K562 (cell line): Measurements from ENCODE around the gene GNG7. TPM values are rescaled to one million over a fixed set of nuclear protein-coding genes. Genes with fewer than 3 reads are reported as not detected.

Source experiments
- ATF7 ChIP-seq: fragments of 450-650 bp; IDR thresholded peaks from 2 replicates; pipeline ENCODE4 v1.7.1; 2014; ENCODE audit warnings: mild to moderate bottlenecking, moderate library complexity
- GATAD2A ChIP-seq: fragments of 450-650 bp; IDR thresholded peaks from 2 replicates; pipeline ENCODE4 v1.6.1; 2017
- HDAC1 ChIP-seq, 2 experiments: fragments of 450-650 bp; IDR thresholded peaks; 2 replicates each; pipeline ENCODE4 v1.6.1; 2016 to 2017; ENCODE audit warnings: inconsistent platforms in 1 of 2, mild to moderate bottlenecking in 1 of 2, moderate library complexity in 1 of 2
- ID3 ChIP-seq, 2 experiments: fragments of 250-450 bp in 1 of 2; fragments of 450-650 bp in 1 of 2; sonication (Bioruptor Pico) in 1 of 2; IDR thresholded peaks; 2 replicates each; pipeline versions ENCODE4 v1.6.1 to v1.8.0; 2016 to 2021; ENCODE audit warnings: mild to moderate bottlenecking in 2 of 2, moderate library complexity in 2 of 2, missing compliant biosample characterization in 1 of 2, missing genetic modification characterization in 1 of 2
- MGA ChIP-seq: fragments of 450-650 bp; IDR thresholded peaks from 2 replicates; pipeline ENCODE4 v1.6.1; 2016; ENCODE audit warnings: mild to moderate bottlenecking, moderate library complexity
- NFIC ChIP-seq: fragments of 450-650 bp; IDR thresholded peaks from 2 replicates; pipeline ENCODE4 v1.6.1; 2017; ENCODE audit warnings: mild to moderate bottlenecking, inconsistent platforms
- ZBTB2 ChIP-seq: fragments of 450-650 bp; IDR thresholded peaks from 2 replicates; pipeline ENCODE4 v1.6.1; 2016; ENCODE audit warnings: antibody characterized with exemption
- ZNF280A ChIP-seq: fragments of 450-650 bp; IDR thresholded peaks from 2 replicates; pipeline ENCODE4 v1.6.1; 2018; ENCODE audit warnings: mild to moderate bottlenecking, low read depth; ENCODE audit not compliant: partially characterized antibody
- ZNF740 ChIP-seq, 3 experiments: fragments of 200-800 bp in 1 of 3; sonication (Bioruptor generic) in 1 of 3; sonication (generic) in 1 of 3; formaldehyde crosslinking in 1 of 3; IDR thresholded peaks; 2 replicates each; pipeline versions ENCODE4 v1.6.1 to v1.8.0; 2016 to 2022; ENCODE audit warnings: mild to moderate bottlenecking in 2 of 3, missing compliant biosample characterization in 2 of 3, missing genetic modification characterization in 2 of 3, missing genetic modification reagents in 1 of 3
- polyA plus RNA-seq, 8 experiments: library from polyadenylated mRNA; depleted of rRNA in 4 of 8; stranded (reverse) in 5 of 8; unstranded in 3 of 8; fragments of >200 nt; fragmentation: Nextera tagmentation in 2 of 8; fragmentation: Illumina TruSeq in 1 of 8; extraction: Ambion mirVana in 2 of 8; extraction: Trizol in 1 of 8; gene quantifications; 2 replicates each; pipeline versions ENCODE4 v1.2.1 to v1.2.3, GENCODE V29; 2011 to 2014; ENCODE audit warnings: inconsistent platforms in 1 of 8, missing spikeins in 1 of 8
- total RNA-seq, 7 experiments: library from RNA; depleted of rRNA in 6 of 7; stranded (reverse); fragments of >200 nt in 6 of 7; fragmentation: Illumina TruSeq in 2 of 7; extraction: Trizol in 2 of 7; gene quantifications; 2 replicates each; pipeline versions ENCODE4 v1.2.1 to v1.2.3, GENCODE V29; 2011 to 2021; ENCODE audit warnings: low replicate concordance in 1 of 7

Gene GNG7
- total and polyA plus RNA-seq, 9 of the 15 experiments (the other 6 are each of a cell fraction or from before 2014, with no cell fraction given), result 0.01 to 0.20 (median 0.06) TPM; not detected in 1

GRCh38 chr19:2475018-2475701, 227.3 kb downstream of the GNG7 start (continued):
- TF ChIP-seq MGA, result peak; percentile 55
- no peak for TF ChIP-seq ZNF280A
- TF ChIP-seq ZBTB2, result peak; percentile 58; the same call in 1 of the 2 replicates
- TF ChIP-seq HDAC1 (IDR thresholded peaks at IDR 0.05), result peak in 1 of 2 experiments; percentile 13; a peak in 1 of 4 replicates
- peak; percentile 67; the same call in 1 of the 2 replicates for TF ChIP-seq ZNF740 (CRISPR knock-in tag; IDR thresholded peaks at IDR 0.05)
- TF ChIP-seq ZNF740 (tag; IDR thresholded peaks at IDR 0.05), result no peak
- TF ChIP-seq ID3 (CRISPR knock-in tag; IDR thresholded peaks at IDR 0.05), result no peak
- peak; percentile 52 for TF ChIP-seq ID3 (tag; IDR thresholded peaks at IDR 0.05)
- no peak for TF ChIP-seq ATF7
- TF ChIP-seq NFIC, result 0 out of 2 replicates have a peak, but pooled peaks have one; percentile 27
- 0 out of 2 replicates have a peak, but pooled peaks have one; percentile 44 for TF ChIP-seq GATAD2A
